ENCODE measurements around the gene BTN1A1.

DNA sequence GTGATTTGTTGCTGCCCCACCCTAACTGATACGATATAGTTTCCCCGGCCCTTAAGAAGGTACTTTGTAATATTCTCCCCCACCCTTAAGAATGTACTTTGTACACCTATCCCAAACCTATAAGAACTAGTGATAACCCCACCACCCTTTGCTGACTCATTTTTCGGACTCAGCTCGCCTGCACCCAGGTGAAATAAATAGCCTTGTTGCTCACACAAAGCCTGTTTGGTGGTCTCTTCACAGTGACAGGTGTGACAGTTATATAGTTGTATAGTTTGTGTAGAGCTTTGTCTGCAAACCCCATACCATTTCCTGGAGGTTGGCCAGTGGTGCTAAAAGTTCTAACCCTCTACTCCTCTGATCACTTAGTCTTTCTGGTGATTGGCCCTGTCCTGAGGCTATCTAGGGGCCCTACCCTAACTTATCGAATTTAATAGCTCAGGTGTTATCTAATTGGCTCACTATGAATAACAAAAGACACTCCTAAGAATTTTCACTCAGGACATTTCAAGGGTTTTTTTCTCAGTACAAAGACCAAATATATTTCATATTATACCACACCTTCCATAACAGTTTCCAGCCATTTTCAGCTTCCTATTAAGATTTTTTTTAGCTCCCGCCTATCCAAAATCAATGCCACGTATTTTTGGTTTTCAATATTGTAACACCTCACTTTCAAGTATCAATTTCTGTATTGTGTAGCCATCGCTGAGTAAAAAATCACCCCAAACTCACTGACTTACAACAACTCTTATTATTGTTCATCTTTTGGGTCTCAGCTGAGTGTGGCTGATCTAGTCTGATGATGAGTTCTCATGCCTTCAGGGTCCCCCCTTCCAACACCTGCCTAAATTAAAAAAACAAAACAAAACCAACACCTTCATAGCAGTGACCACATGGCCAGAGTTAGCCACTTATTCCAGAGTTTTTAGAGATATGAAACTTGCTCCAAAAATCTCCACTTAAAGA is 9.8 kb upstream of the BTN1A1 start:
- no peak for TF ChIP-seq EP300 (IDR thresholded peaks at IDR 0.05)
- TF ChIP-seq, protein P1, sequence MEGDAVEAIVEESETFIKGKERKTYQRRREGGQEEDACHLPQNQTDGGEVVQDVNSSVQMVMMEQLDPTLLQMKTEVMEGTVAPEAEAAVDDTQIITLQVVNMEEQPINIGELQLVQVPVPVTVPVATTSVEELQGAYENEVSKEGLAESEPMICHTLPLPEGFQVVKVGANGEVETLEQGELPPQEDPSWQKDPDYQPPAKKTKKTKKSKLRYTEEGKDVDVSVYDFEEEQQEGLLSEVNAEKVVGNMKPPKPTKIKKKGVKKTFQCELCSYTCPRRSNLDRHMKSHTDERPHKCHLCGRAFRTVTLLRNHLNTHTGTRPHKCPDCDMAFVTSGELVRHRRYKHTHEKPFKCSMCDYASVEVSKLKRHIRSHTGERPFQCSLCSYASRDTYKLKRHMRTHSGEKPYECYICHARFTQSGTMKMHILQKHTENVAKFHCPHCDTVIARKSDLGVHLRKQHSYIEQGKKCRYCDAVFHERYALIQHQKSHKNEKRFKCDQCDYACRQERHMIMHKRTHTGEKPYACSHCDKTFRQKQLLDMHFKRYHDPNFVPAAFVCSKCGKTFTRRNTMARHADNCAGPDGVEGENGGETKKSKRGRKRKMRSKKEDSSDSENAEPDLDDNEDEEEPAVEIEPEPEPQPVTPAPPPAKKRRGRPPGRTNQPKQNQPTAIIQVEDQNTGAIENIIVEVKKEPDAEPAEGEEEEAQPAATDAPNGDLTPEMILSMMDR (IDR thresholded peaks at IDR 0.05): no peak
- no peak for TF ChIP-seq POLR2A (IDR thresholded peaks at IDR 0.05)
